ENCODE results near the gene PTPRM. TPM values are rescaled to one million over a fixed set of nuclear protein-coding genes. Genes with fewer than 3 reads are reported as not detected.

The PTPRM gene
- total and polyA plus RNA-seq, 2 experiments from 2014 or later: 1.6 to 5.3 TPM

DNA sequence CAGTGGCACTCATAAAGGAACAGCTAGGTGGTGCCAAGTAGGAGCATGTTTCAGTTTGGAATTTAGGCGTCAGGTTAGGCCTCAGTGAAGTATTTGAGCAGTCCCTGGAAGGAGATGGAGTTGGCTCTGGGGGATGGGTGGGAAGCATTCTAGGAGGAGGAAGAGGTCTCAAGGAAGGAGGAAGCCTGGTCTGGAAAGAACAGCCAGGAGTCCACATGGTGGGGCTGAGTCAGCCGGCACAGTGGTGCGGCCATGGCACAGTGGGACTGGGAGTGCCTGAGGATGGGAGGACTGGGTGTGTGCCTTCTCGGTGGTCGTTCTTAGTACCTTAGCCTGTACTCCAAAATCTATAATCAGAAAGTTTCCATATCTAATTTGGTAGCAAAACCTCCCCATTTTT is 373.3 kb downstream of the PTPRM start (continued):
- TF ChIP-seq, protein P1, sequence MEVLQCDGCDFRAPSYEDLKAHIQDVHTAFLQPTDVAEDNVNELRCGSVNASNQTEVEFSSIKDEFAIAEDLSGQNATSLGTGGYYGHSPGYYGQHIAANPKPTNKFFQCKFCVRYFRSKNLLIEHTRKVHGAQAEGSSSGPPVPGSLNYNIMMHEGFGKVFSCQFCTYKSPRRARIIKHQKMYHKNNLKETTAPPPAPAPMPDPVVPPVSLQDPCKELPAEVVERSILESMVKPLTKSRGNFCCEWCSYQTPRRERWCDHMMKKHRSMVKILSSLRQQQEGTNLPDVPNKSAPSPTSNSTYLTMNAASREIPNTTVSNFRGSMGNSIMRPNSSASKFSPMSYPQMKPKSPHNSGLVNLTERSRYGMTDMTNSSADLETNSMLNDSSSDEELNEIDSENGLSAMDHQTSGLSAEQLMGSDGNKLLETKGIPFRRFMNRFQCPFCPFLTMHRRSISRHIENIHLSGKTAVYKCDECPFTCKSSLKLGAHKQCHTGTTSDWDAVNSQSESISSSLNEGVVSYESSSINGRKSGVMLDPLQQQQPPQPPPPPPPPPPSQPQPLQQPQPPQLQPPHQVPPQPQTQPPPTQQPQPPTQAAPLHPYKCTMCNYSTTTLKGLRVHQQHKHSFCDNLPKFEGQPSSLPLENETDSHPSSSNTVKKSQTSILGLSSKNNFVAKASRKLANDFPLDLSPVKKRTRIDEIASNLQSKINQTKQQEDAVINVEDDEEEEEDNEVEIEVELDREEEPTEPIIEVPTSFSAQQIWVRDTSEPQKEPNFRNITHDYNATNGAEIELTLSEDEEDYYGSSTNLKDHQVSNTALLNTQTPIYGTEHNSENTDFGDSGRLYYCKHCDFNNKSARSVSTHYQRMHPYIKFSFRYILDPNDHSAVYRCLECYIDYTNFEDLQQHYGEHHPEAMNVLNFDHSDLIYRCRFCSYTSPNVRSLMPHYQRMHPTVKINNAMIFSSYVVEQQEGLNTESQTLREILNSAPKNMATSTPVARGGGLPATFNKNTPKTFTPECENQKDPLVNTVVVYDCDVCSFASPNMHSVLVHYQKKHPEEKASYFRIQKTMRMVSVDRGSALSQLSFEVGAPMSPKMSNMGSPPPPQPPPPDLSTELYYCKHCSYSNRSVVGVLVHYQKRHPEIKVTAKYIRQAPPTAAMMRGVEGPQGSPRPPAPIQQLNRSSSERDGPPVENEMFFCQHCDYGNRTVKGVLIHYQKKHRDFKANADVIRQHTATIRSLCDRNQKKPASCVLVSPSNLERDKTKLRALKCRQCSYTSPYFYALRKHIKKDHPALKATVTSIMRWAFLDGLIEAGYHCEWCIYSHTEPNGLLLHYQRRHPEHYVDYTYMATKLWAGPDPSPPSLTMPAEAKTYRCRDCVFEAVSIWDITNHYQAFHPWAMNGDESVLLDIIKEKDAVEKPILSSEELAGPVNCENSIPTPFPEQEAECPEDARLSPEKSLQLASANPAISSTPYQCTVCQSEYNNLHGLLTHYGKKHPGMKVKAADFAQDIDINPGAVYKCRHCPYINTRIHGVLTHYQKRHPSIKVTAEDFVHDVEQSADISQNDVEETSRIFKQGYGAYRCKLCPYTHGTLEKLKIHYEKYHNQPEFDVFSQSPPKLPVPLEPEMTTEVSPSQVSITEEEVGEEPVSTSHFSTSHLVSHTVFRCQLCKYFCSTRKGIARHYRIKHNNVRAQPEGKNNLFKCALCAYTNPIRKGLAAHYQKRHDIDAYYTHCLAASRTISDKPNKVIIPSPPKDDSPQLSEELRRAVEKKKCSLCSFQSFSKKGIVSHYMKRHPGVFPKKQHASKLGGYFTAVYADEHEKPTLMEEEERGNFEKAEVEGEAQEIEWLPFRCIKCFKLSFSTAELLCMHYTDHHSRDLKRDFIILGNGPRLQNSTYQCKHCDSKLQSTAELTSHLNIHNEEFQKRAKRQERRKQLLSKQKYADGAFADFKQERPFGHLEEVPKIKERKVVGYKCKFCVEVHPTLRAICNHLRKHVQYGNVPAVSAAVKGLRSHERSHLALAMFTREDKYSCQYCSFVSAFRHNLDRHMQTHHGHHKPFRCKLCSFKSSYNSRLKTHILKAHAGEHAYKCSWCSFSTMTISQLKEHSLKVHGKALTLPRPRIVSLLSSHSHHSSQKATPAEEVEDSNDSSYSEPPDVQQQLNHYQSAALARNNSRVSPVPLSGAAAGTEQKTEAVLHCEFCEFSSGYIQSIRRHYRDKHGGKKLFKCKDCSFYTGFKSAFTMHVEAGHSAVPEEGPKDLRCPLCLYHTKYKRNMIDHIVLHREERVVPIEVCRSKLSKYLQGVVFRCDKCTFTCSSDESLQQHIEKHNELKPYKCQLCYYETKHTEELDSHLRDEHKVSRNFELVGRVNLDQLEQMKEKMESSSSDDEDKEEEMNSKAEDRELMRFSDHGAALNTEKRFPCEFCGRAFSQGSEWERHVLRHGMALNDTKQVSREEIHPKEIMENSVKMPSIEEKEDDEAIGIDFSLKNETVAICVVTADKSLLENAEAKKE (CRISPR knock-in tag; IDR thresholded peaks at IDR 0.05): no peak
- TF ChIP-seq CREB1 (CRISPR knock-in tag; IDR thresholded peaks at IDR 0.05; ENCODE audit: low read depth) (no peak), EZH2 (IDR thresholded peaks at IDR 0.05; ENCODE audit: low read depth, unreplicated experiment) (no peak), POLR2AphosphoS5 (IDR thresholded peaks at IDR 0.05; ENCODE audit: low read depth) (no peak), ZNF114 (CRISPR knock-in tag; IDR thresholded peaks at IDR 0.05) (no peak), EZH2phosphoT487 (IDR thresholded peaks at IDR 0.05; ENCODE audit: unreplicated experiment) (no peak)
- TF ChIP-seq, protein P2, sequence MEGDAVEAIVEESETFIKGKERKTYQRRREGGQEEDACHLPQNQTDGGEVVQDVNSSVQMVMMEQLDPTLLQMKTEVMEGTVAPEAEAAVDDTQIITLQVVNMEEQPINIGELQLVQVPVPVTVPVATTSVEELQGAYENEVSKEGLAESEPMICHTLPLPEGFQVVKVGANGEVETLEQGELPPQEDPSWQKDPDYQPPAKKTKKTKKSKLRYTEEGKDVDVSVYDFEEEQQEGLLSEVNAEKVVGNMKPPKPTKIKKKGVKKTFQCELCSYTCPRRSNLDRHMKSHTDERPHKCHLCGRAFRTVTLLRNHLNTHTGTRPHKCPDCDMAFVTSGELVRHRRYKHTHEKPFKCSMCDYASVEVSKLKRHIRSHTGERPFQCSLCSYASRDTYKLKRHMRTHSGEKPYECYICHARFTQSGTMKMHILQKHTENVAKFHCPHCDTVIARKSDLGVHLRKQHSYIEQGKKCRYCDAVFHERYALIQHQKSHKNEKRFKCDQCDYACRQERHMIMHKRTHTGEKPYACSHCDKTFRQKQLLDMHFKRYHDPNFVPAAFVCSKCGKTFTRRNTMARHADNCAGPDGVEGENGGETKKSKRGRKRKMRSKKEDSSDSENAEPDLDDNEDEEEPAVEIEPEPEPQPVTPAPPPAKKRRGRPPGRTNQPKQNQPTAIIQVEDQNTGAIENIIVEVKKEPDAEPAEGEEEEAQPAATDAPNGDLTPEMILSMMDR (conservative IDR thresholded peaks at IDR 0.05; ENCODE audit: low read depth in 2 of 2): no peak

DNA sequence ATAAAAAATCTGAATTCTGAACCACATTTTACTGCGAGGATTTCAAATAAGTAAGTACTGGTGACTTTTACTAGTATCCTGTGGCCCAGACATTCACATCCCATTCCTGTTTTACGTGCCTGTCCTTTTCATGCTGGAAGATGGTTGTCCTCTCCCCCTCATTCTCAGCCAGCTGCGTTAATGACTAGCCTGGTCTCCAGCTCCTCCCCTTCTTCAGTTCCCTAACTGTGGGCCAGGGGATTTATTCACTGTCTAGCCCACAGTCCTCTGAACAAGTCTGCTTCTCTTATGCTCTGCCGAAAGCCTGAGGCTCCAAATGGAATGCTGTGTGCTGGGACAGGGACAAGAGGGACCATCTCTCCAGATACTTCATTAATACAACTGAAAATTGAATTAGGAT is 373.9 kb downstream of the PTPRM start:
- no peak for ATAC-seq
- no peak overlapping the region for H3K27ac Mint-ChIP-seq
- H3K79me2 ChIP-seq (replicated peaks; ENCODE audit: insufficient read depth): no peaks in the 10 kb centered on the region
- no peak overlapping the region for H2AFZ ChIP-seq
- no peaks in the 10 kb centered on the region for H3K36me3 ChIP-seq (ENCODE audit: insufficient read depth)
- no peak overlapping the region for H3K27ac ChIP-seq (ENCODE audit: low read depth)
- no peaks in the 10 kb centered on the region for H3K27me3 Mint-ChIP-seq (ENCODE audit: insufficient read depth, low read depth, poor library complexity)
- DNase-seq (ENCODE audit: low spot score): no peak
- no peak overlapping the region for H3K4me3 ChIP-seq
- H3K9me2 ChIP-seq (ENCODE audit: insufficient read depth): no peaks in the 10 kb centered on the region
- no peaks in the 10 kb centered on the region for H3K4me1 ChIP-seq (ENCODE audit: insufficient read depth)
- no peaks in the 10 kb centered on the region for H3K36me3 Mint-ChIP-seq (ENCODE audit: low read depth)
- peaks cover 4% of the 10 kb centered on the region for H3K4me1 Mint-ChIP-seq
- 0 out of 3 replicates have a peak, but pooled peaks cover 3% of the 10 kb centered on the region for H3K9me3 Mint-ChIP-seq
- H3K4me2 ChIP-seq: no peak overlapping the region
- H4K20me1 ChIP-seq (replicated peaks; ENCODE audit: insufficient read depth): no peaks in the 10 kb centered on the region
- no peaks in the 10 kb centered on the region for H3K27me3 ChIP-seq (ENCODE audit: insufficient read depth)
- H3K4me3 Mint-ChIP-seq: no peak overlapping the region
- no peaks in the 10 kb centered on the region for H3F3A ChIP-seq (replicated peaks; ENCODE audit: low read depth)
- no peak for TF ChIP-seq EZH2 (IDR thresholded peaks at IDR 0.05; ENCODE audit: low read depth, unreplicated experiment)
- TF ChIP-seq ZNF114 (CRISPR knock-in tag; IDR thresholded peaks at IDR 0.05): no peak
- TF ChIP-seq NANOG (IDR thresholded peaks at IDR 0.05; ENCODE audit: borderline replicate concordance): no peak
- TF ChIP-seq JUNB (IDR thresholded peaks at IDR 0.05; ENCODE audit: unreplicated experiment): no peak
- TF ChIP-seq POLR2AphosphoS5 (IDR thresholded peaks at IDR 0.05; ENCODE audit: low read depth): no peak
- TF ChIP-seq, protein P3, sequence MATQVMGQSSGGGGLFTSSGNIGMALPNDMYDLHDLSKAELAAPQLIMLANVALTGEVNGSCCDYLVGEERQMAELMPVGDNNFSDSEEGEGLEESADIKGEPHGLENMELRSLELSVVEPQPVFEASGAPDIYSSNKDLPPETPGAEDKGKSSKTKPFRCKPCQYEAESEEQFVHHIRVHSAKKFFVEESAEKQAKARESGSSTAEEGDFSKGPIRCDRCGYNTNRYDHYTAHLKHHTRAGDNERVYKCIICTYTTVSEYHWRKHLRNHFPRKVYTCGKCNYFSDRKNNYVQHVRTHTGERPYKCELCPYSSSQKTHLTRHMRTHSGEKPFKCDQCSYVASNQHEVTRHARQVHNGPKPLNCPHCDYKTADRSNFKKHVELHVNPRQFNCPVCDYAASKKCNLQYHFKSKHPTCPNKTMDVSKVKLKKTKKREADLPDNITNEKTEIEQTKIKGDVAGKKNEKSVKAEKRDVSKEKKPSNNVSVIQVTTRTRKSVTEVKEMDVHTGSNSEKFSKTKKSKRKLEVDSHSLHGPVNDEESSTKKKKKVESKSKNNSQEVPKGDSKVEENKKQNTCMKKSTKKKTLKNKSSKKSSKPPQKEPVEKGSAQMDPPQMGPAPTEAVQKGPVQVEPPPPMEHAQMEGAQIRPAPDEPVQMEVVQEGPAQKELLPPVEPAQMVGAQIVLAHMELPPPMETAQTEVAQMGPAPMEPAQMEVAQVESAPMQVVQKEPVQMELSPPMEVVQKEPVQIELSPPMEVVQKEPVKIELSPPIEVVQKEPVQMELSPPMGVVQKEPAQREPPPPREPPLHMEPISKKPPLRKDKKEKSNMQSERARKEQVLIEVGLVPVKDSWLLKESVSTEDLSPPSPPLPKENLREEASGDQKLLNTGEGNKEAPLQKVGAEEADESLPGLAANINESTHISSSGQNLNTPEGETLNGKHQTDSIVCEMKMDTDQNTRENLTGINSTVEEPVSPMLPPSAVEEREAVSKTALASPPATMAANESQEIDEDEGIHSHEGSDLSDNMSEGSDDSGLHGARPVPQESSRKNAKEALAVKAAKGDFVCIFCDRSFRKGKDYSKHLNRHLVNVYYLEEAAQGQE (IDR thresholded peaks at IDR 0.05; ENCODE audit: unreplicated experiment): no peak
- TF ChIP-seq, protein P4, sequence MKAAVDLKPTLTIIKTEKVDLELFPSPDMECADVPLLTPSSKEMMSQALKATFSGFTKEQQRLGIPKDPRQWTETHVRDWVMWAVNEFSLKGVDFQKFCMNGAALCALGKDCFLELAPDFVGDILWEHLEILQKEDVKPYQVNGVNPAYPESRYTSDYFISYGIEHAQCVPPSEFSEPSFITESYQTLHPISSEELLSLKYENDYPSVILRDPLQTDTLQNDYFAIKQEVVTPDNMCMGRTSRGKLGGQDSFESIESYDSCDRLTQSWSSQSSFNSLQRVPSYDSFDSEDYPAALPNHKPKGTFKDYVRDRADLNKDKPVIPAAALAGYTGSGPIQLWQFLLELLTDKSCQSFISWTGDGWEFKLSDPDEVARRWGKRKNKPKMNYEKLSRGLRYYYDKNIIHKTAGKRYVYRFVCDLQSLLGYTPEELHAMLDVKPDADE (IDR thresholded peaks at IDR 0.05): no peak
